Measurements from ENCODE around the gene PRPH2. TPM values are rescaled to one million over a fixed set of nuclear protein-coding genes. Genes with fewer than 3 reads are reported as not detected.

PRPH2 gene
- polyA plus RNA-seq, 1 experiment, result 1.7 TPM

- CTCF ChIA-PET, result interaction anchor here (0.6 to 2.4 kb wide), 4 partner anchors 32 to 198 kb away, joined by 3 to 18 read pairs (median 4); partner anchors contain the start of gene TBCC
Observed at GRCh38 chr6:42693725-42694323, 28.6 kb downstream of the PRPH2 start.

DNA sequence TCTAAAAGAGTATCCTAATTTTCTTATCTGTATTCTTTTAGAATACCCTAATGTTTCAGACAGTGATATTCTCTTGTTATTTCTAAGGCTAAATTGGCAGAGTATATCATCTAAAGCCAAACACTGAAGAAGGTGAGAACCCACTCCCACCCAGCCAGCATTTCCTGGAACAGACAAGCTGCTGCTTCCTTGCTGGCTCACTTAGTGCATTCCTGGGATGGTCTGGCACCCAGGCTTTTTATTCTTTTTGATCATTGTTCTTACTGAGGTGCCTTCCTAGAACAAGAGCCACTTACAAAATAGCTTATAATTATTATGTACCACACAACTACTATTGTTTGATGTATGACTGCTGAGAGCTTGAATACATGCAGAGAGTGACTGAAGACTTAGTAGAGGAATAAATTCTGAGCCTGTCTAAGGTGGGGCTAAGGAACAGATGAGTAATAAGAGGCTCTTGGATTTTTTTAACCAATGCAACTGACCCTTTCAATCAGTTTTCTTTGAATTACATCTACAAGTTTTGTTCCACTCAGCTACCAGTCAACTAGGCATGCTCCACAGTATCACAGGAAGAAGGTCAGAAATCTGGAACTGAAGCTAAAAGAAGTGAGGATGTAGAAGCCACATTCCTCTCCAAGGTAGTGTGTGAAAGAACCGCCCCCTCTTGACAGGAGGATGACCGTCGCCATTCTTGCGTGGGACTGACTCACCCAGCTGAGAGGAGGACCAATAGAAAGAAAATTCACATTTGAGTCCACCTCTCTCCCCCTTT lies 30.1 kb downstream of the PRPH2 start:
- DNase-seq (ENCODE audit: low read depth), result no peak
- no peak for TF ChIP-seq CTCF (IDR thresholded peaks at IDR 0.05; ENCODE audit: insufficient read depth, low read depth, low read length)
- no peaks in the 10 kb centered on the region for H3K27me3 ChIP-seq (ENCODE audit: control insufficient read depth, insufficient read depth, low read length)
- no peak overlapping the region for H3K4me3 ChIP-seq (ENCODE audit: low read depth, low read length)
- ChIA-PET CTCF (interaction anchor here (0.9 to 2.4 kb wide), 9 partner anchors 17 to 208 kb away, joined by 3 to 18 read pairs (median 4); partner anchors contain the start of genes RPL7L1 and TBCC), POLR2A (no interaction called here)
- peaks cover 13% of the 10 kb centered on the region for H3K36me3 ChIP-seq (ENCODE audit: control insufficient read depth, insufficient read depth, low read length)

More at GRCh38 chr6:42693725-42694323, 28.6 kb downstream of the PRPH2 start:
- Histone ChIP-seq H3K36me3 (ENCODE audit: control insufficient read depth, insufficient read depth, low read length) (peaks cover 10% of the 10 kb centered on the region), H3K4me3 (ENCODE audit: low read depth, low read length) (no peak overlapping the region), H3K27me3 (ENCODE audit: control insufficient read depth, insufficient read depth, low read length) (no peaks in the 10 kb centered on the region)
- TF ChIP-seq CTCF (IDR thresholded peaks at IDR 0.05; ENCODE audit: insufficient read depth, low read depth, low read length), result no peak
- DNase-seq (ENCODE audit: low read depth), result no peak
- POLR2A ChIA-PET, result no interaction called here

- H3K36me3 ChIP-seq (ENCODE audit: control insufficient read depth, insufficient read depth, low read length), result peaks cover 13% of the 10 kb centered on the region
- POLR2A ChIA-PET, result no interaction called here
- no peak for TF ChIP-seq CTCF (IDR thresholded peaks at IDR 0.05; ENCODE audit: insufficient read depth, low read depth, low read length)
Observed at GRCh38 chr6:42690872-42691271, 31.5 kb downstream of the PRPH2 start.

DNA sequence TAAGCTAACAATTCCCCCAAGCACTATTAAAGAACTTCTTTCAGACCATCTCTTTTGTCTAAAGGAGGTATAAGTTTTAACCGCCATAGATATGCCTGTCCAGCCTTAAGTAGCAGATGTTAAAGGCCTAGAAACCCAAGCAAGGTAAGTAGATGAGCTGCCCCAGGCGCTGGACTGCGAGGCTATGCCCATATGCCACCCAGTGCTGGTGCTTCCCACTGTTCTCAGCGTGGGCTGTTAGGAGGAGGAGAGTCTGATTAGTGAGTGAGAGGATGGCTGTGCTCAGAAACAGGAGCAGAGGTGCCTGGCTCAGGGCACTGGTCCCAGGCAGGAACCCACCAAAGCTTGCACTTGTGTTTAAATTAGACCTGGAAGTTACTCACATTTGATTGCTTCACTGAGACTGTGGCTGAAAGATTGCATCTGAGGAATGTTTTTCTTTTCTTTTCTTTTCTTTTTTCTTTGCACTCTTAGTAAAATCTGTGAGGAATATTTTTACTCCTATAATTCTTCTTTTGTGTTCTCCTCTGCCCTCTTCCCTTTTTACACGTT lies 32.2 kb downstream of the PRPH2 start:
- Histone ChIP-seq H3K36me3 (ENCODE audit: control insufficient read depth, insufficient read depth, low read length) (peaks cover 15% of the 10 kb centered on the region), H3K27me3 (ENCODE audit: control insufficient read depth, insufficient read depth, low read length) (no peaks in the 10 kb centered on the region), H3K4me3 (ENCODE audit: low read depth, low read length) (no peak overlapping the region)
- no peak for TF ChIP-seq CTCF (IDR thresholded peaks at IDR 0.05; ENCODE audit: insufficient read depth, low read depth, low read length)
- POLR2A ChIA-PET, result no interaction called here
- CTCF ChIA-PET, result interaction anchor here (1.2 to 3.8 kb wide), 3 partner anchors 28 to 187 kb away, joined by 3 to 23 read pairs (median 10); no protein-coding TSS in a partner anchor
- no peak for DNase-seq (ENCODE audit: low read depth)

More at GRCh38 chr6:42690872-42691271, 31.5 kb downstream of the PRPH2 start:
- H3K4me3 ChIP-seq (ENCODE audit: low read depth, low read length), result no peak overlapping the region
- H3K27me3 ChIP-seq (ENCODE audit: control insufficient read depth, insufficient read depth, low read length), result no peaks in the 10 kb centered on the region
- DNase-seq (ENCODE audit: low read depth), result no peak
- CTCF ChIA-PET, result interaction anchor here (3.8 kb wide), 1 partner anchor 35 kb away, joined by 23 read pairs; no protein-coding TSS in a partner anchor

DNA sequence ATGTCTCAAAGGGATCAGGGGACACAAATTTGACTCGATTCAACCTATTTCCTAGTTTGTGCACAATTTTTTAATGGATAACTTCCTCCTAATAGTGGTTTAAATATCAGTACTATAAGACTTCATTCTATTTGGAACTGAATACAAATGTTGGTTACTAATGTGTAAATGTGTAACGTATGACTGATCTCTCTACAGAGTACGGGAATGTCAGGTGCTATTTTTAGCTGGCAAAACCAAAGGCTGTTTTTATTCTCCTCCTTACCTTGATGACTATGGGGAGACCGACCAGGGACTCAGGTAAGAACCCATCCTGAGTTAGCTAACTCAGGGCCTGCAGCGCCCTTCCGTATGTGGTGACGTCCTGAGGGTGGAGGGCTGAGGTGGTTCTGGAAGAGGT lies 33.0 kb downstream of the PRPH2 start:
- Histone ChIP-seq H3K36me3 (ENCODE audit: control insufficient read depth, insufficient read depth, low read length) (peaks cover 15% of the 10 kb centered on the region), H3K4me3 (ENCODE audit: low read depth, low read length) (no peak overlapping the region), H3K27me3 (ENCODE audit: control insufficient read depth, insufficient read depth, low read length) (no peaks in the 10 kb centered on the region)
- no peak for DNase-seq (ENCODE audit: low read depth)
- TF ChIP-seq CTCF (IDR thresholded peaks at IDR 0.05; ENCODE audit: insufficient read depth, low read depth, low read length), result no peak
- CTCF ChIA-PET, result interaction anchor here (0.9 to 3.8 kb wide), 4 partner anchors 16 to 188 kb away, joined by 3 to 23 read pairs (median 6); no protein-coding TSS in a partner anchor
- POLR2A ChIA-PET, result no interaction called here

Measured in BJ (cell line).